HG02623 (cell line): ENCODE measurements around the gene CDK13.
"Not testable (repeated sequence)": the region's sequence is repeated elsewhere in the genome, so short reads cannot be mapped to it uniquely, and the experiment has no call there.

Source experiments
- ATAC-seq: cut with Tn5 transposase; IDR thresholded peaks from one replicate; pipeline ENCODE4 v1.9.1; 2021; ENCODE audit warnings: moderate library complexity; ENCODE audit not compliant: unreplicated experiment

The CDK13 gene

GRCh38 chr7:40095695-40096327 is 145.8 kb downstream of the CDK13 start:
- no peak for ATAC-seq

- no peak for ATAC-seq
Observed at GRCh38 chr7:40097728-40098127, 147.7 kb downstream of the CDK13 start.

- ATAC-seq, result no peak
Observed at GRCh38 chr7:40098810-40099209, 148.8 kb downstream of the CDK13 start.

GRCh38 chr7:40099837-40100236 is 149.8 kb downstream of the CDK13 start:
- no peak for ATAC-seq

- no peak for ATAC-seq
Observed at GRCh38 chr7:40101201-40101600, 151.1 kb downstream of the CDK13 start.

- ATAC-seq, result no peak
Observed at GRCh38 chr7:40102897-40103296, 152.8 kb downstream of the CDK13 start.

- ATAC-seq, result no peak
Observed at GRCh38 chr7:40105879-40106473, 155.9 kb downstream of the CDK13 start.

- no peak for ATAC-seq
Observed at GRCh38 chr7:40115936-40116335, 165.9 kb downstream of the CDK13 start.

- ATAC-seq, result not testable (repeated sequence)
Observed at GRCh38 chr7:40117199-40117598, 167.1 kb downstream of the CDK13 start.

- ATAC-seq, result not testable (repeated sequence)
Observed at GRCh38 chr7:40118201-40118600, 168.1 kb downstream of the CDK13 start.

- no peak for ATAC-seq
Observed at GRCh38 chr7:40120020-40120419, 170.0 kb downstream of the CDK13 start.

GRCh38 chr7:40122100-40122939 is 172.3 kb downstream of the CDK13 start:
- ATAC-seq, result not testable (repeated sequence)

GRCh38 chr7:40122940-40123254 is 172.8 kb downstream of the CDK13 start:
- ATAC-seq, result no peak

- peak; percentile 2 for ATAC-seq
Observed at GRCh38 chr7:40133561-40134427, 183.7 kb downstream of the CDK13 start.

- ATAC-seq, result peak; percentile 83
Observed at GRCh38 chr7:40134428-40135316, 184.6 kb downstream of the CDK13 start, which contains the start of the genes MPLKIP and SUGCT. Gene MPLKIP, minus strand, starts transcription at chr7:40134622. Its CDS starts 55 bp downstream, at chr7:40134567. Gene SUGCT, plus strand, starts transcription at chr7:40135005.

GRCh38 chr7:40135317-40135610 is 185.2 kb downstream of the CDK13 start:
- ATAC-seq, result no peak

- ATAC-seq, result no peak
Observed at GRCh38 chr7:40137563-40137962, 187.5 kb downstream of the CDK13 start.

- no peak for ATAC-seq
Observed at GRCh38 chr7:40138973-40139372, 188.9 kb downstream of the CDK13 start.

GRCh38 chr7:40139891-40140290 is 189.8 kb downstream of the CDK13 start:
- ATAC-seq, result not testable (repeated sequence)

GRCh38 chr7:40141916-40142315 is 191.9 kb downstream of the CDK13 start:
- not testable (repeated sequence) for ATAC-seq
